Femur (tissue), 1 donor: Measurements from ENCODE around the gene FMO5.
"Not testable (repeated sequence)": the region's sequence is repeated elsewhere in the genome, so short reads cannot be mapped to it uniquely, and the experiment has no call there.

Source experiments
- DNase-seq: peaks from one replicate; pipeline ENCODE4 v3.0.0-alpha.2; 2017

FMO5 gene

DNA sequence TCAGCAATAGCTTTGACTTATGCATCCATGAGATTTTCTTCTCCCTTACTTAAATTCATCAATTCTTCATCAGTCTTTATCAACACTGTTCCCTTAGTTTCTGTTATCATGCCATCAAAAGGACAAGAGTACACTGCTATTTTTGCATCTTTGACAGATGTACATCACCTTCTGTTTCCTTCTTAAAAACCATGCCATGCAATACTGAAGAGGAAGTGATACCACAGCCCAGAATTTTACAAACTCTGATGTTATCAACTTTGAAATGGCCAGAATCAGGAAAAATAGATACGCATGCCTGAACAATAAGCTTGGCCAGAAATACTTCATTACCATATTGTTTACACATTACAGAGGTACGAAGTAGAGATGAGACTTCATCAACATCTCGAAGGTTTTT, 21.1 kb downstream of the FMO5 start:
- DNase-seq = no peak

GRCh38 chr1:147202576-147202975, 22.6 kb downstream of the FMO5 start:
- no peak for DNase-seq

DNA sequence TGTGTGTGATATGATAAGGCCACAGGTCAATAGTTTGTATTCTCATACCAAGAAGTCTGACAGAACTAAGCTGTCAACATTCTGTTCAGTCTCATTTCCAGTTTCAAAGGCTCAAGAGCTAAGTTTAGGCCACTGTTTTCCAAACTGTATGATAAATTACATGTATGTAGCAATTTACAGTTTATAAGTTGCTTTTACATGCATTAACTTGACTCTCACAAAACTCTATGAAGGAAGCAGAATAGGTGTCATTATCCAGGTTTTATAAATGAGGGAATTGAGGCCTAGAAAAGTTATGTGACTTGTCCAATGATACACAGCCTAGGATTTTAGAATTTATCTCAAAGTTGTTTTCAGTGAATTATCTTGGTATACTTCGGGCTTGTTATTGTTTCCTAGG, 23.4 kb downstream of the FMO5 start:
- DNase-seq = no peak

DNA sequence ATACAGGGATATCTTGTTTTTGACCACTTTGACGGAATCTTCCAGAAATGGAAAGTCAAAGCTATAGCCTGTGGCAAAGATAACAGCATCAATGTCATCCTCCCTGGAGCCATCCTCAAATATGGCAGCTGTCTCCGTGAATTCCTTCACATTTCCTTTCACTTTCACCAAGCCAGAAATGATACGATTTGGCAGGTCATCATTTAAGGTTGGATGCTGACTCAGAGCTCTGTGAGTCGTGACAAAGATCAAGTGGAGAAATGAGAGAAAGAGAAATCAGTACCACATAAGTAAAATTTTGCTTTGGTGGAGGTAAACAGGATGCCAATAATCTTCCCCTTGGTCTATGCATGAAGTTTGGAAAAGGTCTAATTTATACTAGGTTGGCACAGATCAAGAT, 23.9 kb downstream of the FMO5 start:
- no peak for DNase-seq

DNA sequence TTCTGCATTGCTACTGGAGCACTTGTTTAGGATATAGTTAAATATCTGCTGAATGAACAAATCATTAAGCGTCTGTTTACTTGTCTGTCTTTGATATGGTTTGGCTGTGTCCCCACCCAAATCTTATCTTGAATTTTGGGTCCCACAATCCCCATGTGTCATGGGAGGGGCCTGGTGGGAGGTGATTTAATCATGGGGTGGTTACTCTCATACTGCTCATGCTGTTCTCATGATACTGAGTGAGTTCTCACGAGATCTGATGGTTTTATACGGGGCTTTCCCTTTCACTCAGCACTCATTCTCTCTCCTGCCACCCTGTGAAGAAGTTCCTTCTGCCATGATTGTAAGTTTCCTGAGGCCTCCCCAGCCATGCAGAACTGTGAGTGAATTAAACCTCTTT, 27.8 kb downstream of the FMO5 start:
- DNase-seq = not testable (repeated sequence)

GRCh38 chr1:147189514-147189913, 35.6 kb downstream of the FMO5 start:
- no peak for DNase-seq

- no peak for DNase-seq
Observed at GRCh38 chr1:147185432-147185831, 39.7 kb downstream of the FMO5 start.

- DNase-seq = no peak
Observed at GRCh38 chr1:147177611-147178380, 47.3 kb downstream of the FMO5 start.

GRCh38 chr1:147172168-147173016, 52.7 kb downstream of the FMO5 start, which contains the start of gene PRKAB2:
PRKAB2 (minus strand) TSS chr1:147172470; CDS start chr1:147172144, 326 bp downstream.
- DNase-seq = peak; percentile 98

GRCh38 chr1:147171399-147172167, 53.6 kb downstream of the FMO5 start:
- DNase-seq = peak; percentile 21

- DNase-seq = no peak
Observed at GRCh38 chr1:147169840-147170674, 55.1 kb downstream of the FMO5 start.

- no peak for DNase-seq
Observed at GRCh38 chr1:147169171-147169570, 56.0 kb downstream of the FMO5 start.

DNA sequence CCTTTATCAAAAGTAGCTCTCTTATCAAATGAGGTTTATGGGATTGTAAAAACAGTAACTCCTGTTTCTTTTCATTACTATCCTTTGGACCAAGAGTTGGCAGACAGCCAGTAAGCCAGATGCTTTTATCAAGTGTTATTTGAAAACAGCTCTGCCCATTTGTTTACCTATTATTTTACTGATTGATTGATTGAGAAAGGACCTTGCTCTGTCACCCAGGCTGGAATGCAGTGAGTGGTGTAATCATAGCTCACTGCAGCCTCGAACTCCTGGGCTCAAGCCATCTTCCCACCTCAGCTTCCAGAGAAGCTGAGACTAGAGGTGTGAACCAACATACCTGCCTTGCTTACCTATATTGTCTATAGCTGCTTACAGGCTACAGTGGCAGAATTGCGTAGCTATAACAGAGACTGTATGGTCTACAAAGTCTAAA, 56.5 kb downstream of the FMO5 start:
- DNase-seq = no peak

DNA sequence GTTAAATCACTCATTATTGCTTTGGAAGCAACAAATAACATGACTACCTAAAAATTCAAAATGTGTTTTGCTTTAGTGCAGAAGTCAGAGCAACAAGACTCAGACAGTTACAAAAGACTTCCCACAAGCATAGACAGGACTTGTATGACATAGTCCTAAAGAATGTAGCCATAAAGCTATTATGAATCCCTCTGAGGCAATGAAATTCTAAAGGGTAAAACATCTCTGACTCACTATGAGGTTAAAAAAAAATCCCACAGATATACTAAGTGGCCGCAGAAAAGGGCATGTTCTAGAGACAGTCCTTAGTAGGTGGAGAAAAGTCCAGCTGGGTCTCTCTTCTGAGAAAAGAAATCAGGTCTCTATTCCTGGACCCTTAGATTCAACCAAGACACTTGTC, 57.8 kb downstream of the FMO5 start:
- DNase-seq = no peak

DNA sequence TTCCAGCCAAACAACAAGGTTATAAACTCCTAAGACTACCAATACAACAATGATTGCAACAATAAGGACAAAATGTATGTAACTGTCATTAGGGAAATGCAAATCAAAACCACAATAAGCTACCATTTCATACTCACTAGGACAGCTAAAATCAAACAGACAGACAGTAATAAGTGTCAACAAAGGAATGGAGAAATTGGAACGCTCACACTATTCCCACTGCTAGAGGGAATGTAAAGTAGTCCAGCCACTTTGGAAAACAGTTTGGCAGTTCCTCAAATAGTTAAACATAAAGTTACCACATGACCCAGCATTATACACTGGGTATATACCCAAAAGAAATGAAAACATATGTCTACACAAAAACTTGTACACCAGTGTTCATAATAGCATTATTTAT, 62.1 kb downstream of the FMO5 start:
- DNase-seq = no peak

GRCh38 chr1:147162093-147162492, 63.0 kb downstream of the FMO5 start:
- no peak for DNase-seq

DNA sequence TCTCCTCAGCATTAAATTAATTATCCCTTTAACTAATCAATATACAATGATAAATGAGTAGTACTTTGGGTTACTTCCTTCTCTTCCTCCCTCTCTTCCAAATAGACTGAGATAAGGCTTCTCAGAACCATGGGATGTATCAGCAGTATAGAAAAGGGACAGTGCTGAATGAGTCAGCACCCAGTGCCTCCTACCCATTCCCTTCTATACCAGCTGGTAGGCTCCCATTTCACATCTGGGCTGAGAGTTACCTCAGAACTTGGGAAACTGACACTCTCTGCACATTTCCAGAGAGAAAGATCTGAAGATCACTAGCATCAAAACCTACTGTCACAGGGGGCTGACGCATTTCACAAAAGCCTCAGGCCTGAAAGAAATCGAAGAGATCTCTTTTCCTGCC, 68.0 kb downstream of the FMO5 start:
- DNase-seq = not testable (repeated sequence)

DNA sequence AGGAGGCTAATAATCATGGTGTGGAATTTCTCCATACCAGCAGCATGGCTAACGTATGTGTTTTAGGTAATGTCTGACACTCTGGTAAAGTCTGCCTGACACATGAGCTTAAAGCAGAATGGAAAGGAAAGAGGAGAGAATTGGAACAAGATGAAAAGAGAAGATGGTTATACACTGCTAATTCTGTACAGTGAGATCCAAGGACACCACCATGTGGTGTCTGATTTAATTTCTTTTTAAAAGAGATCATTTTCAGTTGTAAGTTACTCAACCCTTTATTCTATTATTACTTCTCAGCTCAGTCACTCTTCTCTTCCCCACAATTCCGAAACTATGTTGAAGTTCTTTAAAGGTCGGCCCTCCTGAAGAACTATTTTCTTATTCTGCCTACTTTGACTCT, 68.5 kb downstream of the FMO5 start:
- no peak for DNase-seq

GRCh38 chr1:147152772-147153171, 72.4 kb downstream of the FMO5 start:
- no peak for DNase-seq

GRCh38 chr1:147151244-147151643, 73.9 kb downstream of the FMO5 start:
- DNase-seq = no peak

GRCh38 chr1:147142886-147143285, 82.3 kb downstream of the FMO5 start:
- DNase-seq = no peak
